ENCODE results near the gene CHST12.
"Not testable (repeated sequence)": the region's sequence is repeated elsewhere in the genome, so short reads cannot be mapped to it uniquely, and the experiment has no call there.

The CHST12 gene

DNA sequence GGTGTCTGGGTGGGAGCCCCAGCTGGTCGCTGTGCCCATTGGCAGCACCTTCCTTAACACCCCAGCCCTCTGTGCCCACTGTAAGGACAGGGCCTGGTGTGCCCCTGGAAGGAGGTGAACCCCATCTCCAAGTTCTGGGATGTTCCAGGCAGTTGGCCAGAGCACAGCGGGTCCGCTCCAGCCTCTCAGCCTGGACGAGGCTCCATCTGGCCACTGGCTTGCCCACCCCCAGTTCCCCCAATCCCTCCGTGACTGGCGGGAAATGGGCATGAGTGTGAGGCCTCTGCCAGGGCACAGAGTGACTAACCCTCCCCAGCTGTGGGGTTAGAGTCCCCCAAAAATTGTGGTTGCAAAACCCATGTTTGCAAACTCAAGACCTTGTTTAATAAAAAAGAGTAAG, 57.2 kb downstream of the CHST12 start:
- no peak for DNase-seq (ENCODE audit: low read depth)

DNA sequence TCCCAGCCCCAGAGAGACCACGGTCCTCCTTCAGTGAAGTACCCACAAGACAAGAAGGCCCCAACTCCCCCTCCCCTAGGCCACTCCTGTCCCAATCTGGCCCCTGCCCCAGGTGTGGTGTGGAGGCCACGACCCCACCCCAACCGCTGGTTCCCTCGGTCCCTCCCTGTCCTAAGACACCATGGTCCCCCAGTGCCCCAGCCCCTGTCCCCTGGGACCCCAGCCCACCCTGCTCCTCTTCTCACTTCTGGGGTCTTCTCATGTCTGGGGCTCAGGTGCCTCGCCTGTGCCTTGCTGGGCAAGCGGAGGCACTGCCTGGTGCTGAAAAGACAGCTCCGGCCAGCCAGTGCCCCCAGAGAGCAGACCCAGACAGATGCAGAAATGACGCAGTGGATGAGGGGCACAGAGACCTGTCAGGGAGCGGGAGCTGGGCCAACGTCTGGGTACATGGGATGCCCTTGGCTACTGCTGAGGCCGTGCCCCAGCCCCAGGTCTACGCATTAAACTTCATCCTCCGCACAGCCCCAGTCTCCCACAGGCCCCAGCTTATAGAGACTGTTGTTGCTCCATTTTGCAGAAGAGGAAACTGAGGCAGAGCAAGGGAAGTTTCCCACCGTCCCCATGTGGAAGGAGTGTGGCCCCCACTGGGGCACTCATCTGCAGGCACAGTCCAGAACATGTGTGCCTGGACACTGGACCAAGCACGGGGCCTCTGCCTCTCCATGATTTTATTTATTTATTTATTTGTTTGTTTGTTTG, 58.0 kb downstream of the CHST12 start:
- no peak for DNase-seq (ENCODE audit: low read depth)

DNA sequence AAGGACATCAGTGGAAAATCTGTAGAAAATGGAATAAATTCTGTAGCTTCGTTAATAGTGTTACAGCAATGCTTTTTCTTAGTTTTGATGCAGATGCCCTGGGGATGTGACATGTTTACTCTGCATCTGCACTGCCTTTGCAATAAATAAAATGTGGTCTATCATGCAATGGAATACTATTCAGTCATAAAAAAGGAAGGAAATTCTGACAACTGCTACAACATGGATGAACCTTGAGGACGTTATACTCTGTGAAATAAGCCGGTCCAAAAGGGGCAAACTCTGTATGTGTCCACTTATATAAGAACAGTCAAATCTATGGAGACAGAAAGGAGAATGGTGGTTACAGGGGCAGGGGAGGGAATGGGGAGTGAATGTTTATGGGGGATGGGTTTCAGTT, 59.3 kb downstream of the CHST12 start:
- no peak for DNase-seq (ENCODE audit: low read depth)

DNA sequence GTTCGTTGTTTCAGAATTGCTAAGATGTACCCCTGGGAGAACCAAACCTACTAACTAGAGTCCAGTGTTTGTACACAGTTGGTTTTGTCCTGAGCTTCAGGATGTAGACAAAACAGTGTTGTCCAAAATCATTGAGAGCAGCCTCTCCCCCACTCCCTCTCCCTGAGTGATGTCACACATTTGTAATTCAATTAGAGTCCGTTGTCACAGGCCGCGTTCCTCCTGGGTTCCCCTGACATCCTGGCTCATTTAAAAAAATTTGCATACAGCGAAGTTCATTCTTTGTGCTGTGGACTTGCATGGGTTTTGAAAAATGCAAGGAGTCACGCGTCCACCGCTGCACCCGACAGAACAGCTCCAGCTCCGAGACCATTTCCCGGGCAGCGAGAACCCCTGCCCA, 62.5 kb downstream of the CHST12 start:
- DNase-seq (ENCODE audit: low read depth): no peak

DNA sequence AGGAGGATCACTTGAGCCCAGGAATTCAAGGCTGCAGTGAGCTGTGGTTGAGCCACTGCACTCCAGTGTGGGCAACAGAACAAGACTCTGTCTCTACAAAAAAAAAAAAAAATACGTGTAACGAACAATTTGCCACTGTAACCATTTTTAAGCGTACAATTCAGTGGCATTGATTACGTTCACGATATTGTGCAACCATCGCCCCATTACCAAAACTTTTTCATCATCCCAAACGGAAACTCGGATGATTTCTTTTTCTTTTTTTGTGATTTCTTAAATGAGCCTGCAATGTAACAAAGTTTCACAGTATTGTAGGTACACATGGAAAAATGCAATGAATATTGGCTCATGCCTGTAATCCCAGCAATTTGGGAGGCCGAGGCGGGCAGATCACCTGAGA, 63.3 kb downstream of the CHST12 start:
- no peak for DNase-seq (ENCODE audit: low read depth)

DNA sequence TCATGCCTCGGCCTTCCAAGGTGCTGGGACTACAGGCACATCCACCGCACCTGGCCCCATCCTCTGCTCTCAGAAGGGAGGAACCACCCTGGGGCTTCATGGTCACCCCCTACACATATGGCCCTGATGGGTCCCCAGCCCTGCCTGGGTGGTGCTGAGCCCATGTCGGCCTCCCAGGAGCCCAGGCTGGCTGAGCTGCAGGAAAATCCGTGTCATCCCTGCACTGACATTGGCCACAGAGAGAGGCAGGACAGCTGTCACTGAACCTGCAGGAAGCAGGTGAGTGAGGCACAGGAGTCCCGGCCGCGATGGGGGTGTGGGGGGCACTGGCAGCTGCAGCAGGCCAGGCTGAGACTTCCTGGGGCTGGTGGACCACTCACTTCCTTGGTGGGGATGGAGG, 64.8 kb downstream of the CHST12 start:
- DNase-seq (ENCODE audit: low read depth): no peak

DNA sequence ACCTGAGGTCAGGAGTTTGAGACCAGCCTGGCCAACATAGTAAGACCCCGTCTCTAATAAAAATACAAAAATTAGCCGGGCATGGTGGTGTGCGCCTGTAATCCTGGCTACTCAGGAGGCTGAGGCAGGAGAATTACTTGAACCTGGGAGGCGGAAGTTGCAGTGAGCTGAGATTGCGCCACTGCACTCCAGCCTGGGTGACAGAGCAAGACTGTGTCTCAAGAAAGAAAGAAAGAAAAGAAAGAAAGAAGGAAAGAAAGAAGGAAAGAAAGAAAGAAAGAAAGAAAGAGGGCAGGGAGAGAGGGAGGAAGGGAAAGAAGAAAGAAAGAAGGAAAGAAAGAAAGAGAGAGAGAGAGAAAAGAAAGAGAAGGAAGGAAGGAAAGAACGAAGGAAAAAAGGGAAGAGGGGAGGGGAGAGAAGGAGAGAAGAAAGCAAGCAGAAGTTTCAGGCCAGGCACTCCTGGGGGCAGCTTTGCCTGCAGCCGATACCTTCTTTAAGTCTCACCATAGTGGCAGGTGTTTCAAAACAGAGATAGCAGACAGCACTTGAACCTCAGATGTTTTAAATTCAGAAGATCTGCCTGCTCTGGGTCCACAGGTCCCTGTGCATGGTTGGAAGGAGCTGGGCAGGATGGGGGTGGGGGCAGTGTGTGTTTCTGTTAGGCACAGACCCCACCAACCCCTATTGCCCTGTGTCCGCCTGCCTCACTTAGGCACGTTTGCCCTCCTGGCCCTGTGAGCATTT, 66.2 kb downstream of the CHST12 start:
- DNase-seq (ENCODE audit: low read depth): not testable (repeated sequence)

DNA sequence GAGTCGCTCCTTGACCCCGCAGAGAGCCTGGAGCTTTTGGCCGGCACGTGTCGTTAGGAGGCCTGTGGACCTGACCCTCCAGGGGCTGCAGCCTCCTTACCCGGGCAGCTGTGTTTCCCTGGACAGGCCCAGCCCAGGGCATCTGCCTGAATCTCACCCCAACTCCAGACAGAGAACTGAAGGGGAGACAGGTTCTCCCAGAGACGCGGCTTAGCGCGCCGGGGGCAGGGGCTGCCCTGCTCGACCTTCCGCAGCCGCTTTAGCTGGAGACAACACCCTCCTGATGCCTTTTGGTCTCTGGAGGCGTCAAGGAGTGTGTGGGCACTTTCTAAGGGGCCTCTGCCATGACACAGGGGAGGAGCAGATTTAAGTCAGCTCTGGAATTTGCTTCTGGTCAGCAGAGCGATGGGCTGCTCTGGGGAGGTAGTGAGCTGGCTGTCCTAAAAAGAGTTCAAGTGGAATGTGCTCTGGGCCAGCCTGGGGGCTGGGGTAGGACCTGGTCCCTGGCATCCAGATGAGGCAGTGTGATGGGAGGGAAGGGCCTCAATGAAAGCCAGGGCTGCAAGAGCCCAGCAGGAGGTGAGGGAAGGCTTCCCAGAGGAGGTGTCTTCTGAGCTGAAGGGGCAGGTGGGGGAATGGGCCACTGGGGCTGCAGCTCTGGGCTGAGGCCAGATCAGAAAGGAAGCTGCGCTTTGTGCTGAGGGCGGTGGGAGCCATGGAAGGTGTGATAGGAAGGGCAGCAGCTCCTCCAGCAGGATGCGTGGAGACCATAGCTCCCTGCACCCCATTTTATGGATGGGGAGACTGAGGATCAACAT, 67.0 kb downstream of the CHST12 start:
- no peak for DNase-seq (ENCODE audit: low read depth)

DNA sequence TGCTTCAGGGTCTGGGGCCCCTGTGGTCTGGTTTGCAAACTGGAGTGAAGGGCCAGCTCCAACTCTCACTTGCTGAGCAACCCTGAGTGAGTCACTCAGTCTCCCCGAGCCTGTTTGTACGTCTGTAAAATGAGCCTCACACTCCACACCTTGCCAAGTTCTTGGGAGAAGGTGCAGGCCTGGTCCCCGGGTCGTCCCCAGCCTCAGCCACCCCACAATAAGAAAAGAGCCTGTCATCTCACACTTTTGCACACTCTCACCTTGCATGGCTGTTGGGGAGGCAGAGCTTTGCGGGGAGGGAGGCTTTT, 67.6 kb downstream of the CHST12 start:
- DNase-seq (ENCODE audit: low read depth): no peak

DNA sequence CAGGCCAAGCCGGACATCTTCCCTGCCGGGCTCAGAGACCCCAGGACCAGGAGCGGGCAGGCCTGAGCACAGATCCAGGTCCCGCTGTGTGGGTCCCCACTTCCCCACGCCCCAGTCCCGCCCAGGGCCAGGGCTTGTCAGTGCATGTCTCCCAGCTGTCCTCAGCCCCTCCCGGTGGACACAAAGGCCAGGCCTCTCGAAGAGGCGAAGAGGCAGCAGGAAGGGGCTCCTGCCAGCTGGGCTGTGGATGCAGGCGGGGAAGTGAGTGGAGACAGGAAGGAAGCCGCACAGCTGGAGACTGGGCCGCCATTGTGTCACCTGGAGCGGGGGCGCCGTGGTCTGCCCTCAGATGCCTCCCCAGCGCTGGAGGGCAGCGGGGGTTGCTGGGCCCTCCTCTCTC, 68.0 kb downstream of the CHST12 start:
- no peak for DNase-seq (ENCODE audit: low read depth)

DNA sequence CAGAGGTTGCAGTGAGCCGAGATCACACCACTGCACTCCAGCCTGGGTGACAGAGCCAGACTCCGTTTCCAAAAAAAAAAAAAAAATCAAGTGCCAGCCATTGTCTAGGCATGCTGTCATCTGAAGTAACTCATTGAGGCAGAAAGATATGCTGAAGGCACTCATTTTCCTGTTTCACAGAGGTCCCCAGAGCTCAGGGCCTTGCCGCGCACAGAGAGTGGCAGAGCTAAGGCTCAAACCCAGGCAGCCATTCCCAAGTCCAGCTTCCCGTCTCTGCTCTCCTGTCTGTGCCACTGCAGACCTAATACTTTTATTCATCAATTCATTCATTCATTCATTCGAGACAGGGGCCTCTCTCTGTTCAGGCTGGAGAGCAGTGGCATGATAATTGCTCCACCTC, 69.3 kb downstream of the CHST12 start:
- DNase-seq (ENCODE audit: low read depth): no peak

DNA sequence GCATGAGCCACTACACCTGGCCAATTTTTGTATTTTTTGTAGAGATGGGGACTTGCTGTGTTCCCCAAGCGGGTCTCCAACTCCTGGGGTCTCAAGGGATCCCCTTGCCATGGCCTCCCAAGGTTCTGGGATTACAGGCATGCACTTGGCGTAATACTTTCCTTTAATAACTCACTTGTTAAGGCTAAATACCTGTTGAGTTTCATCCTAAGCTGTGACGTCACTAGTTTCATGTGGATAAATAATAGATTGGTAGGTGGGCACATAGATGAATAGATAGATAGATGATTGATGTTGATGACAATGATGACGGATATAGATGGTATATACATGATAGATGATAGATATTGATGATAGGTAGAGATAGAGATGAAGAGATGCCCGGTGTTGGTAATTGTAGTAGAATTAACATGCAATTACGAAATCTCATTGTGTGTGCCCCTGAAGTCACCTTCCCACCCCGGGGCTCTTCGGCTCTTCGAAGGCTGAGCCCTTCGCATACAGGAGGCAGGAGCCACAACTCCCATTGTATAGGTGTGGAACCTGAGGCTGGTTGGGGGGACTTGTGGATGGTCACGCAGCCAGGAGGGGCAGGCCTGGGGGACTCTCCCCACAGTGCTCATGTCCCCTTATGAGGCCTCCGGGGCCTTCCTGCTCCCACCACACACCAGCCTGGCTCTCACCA, 70.2 kb downstream of the CHST12 start:
- DNase-seq (ENCODE audit: low read depth): no peak

DNA sequence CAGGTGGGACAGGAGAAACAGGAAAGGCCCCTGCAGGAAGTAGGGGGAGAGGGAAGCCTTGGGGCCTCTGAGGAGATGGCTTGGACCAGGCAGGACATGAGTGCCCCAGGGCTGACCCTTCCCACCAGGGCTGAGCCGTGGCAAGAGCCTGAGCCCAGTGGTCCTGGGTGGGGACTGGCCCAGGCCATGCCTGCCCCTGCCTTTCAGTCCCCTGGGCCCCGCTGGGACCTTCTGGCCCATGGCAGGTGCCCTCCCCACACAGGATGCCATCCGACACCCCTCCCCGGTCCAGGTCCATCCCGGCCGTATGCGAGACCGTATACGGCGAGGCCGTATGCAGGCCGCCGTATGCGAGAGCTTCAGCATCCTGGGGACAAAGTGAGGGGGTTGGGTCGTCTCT, 70.8 kb downstream of the CHST12 start:
- DNase-seq (ENCODE audit: low read depth): no peak

DNA sequence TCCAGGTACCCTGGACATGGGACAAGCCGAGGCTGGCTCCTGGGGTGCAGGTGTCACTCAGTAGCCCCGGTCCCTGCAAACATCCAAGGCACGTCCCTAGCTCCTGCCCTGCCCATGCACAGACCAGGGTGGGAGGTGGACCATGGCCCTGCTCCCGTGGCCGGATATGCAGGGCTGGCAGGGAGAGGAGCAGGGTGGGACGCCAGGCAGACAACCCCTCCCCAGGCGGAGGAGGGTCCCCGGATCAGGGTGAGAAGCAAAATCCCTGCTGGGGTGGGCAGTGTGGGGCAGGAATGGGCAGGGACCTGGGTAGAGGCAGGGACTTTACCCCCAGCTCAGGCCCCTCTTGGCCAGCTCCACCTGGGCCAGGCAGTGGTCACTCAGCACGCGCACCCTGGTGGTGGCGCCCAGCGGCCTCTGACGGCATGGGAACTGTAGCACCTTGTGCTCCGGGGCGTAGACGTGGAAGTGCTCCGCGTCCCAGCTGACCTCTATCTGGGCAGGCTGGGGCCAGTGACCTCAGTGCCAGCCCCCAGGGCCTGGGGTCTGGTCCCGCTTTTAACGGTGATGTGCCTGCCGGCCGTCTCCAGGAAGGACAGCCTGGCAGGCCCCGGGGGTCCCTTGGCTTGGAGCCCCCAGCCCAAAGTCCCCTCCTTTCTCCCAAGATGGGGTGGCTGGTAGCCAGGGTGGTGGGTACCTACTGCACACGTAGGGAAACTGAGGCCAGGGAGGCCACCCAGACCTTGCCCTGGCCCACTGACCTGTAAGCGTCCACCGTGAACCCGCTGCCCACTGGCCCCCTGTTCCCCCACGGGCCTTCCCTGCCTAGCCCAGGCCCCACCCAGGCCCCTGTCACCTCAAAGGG, 71.6 kb downstream of the CHST12 start:
- no peak for DNase-seq (ENCODE audit: low read depth)

DNA sequence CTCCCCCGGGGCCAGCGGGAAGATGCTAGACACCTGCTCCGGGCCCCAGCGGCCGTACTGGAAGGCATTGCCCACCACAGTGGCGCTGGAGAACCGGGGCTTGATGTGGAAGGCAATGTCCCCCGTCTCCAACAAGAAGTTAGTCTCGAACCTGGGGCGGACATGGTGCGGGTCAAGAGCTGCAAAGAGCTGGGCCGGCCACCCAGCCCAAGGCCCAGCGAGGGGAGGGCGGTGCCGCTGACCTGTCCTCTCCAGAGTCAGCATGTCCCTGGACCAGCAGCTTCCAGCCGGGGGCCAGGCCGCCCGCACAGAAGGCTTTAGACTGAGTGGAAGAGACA, 72.2 kb downstream of the CHST12 start:
- DNase-seq (ENCODE audit: low read depth): no peak

DNA sequence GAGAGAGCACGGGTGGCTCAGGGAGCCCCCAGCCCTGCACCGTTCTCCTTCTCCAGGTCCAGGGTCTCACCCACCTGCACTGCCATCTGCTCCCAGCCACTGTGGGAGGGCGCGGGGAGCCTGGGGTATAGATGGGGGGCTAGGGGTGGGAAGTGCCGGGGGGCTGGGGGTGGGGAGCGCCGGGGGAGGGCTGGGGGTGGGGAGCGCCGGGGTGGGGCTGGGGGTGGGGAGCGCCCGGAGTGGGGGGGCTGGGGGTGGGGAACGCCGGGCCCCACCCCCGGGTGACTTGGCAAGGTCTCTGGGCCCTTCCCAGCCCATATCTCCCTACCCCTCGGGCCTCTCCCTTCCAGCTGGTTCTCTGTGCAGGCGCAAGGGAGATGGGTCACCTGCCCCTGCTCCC, 72.9 kb downstream of the CHST12 start, which contains the start of gene GRIFIN:
Gene GRIFIN, minus strand, starts transcription at position 101 of the 400 bp plus-strand sequence. Its CDS starts 15 bp downstream, at position 86.
- no peak for DNase-seq (ENCODE audit: low read depth)

DNA sequence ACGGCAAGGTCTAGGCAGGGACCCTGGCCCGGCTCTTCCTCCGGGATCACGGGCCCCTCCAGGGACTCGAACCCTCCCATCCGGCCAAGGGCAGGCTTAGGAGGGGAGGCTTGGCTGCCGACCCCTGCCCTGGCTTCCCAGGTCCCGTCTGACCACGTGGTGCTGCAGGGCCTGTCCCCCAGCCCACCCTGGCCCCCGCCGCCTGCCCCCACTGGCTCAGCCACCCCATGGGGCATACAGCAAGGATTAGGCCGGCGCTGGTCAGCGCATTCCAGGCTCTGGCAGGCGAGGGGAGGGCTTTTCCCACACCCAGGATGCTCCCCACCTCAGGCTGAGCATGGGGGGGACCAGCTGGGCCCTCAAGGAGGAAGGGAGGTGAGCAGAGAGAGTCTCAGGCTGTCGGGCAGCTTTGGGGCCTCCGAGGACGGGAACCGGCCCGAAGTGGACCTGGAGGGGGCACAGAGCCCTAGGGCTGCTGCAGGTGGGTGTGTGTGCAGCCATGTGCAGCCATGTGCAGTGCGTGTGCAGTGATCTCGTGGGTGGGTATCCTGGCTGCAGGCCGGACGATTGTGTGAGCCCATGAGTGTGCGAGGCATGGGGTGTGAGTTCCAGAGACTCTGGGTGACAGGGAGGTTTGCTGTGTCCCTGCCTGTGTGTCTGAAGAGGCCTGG, 73.5 kb downstream of the CHST12 start:
- no peak for DNase-seq (ENCODE audit: low read depth)

DNA sequence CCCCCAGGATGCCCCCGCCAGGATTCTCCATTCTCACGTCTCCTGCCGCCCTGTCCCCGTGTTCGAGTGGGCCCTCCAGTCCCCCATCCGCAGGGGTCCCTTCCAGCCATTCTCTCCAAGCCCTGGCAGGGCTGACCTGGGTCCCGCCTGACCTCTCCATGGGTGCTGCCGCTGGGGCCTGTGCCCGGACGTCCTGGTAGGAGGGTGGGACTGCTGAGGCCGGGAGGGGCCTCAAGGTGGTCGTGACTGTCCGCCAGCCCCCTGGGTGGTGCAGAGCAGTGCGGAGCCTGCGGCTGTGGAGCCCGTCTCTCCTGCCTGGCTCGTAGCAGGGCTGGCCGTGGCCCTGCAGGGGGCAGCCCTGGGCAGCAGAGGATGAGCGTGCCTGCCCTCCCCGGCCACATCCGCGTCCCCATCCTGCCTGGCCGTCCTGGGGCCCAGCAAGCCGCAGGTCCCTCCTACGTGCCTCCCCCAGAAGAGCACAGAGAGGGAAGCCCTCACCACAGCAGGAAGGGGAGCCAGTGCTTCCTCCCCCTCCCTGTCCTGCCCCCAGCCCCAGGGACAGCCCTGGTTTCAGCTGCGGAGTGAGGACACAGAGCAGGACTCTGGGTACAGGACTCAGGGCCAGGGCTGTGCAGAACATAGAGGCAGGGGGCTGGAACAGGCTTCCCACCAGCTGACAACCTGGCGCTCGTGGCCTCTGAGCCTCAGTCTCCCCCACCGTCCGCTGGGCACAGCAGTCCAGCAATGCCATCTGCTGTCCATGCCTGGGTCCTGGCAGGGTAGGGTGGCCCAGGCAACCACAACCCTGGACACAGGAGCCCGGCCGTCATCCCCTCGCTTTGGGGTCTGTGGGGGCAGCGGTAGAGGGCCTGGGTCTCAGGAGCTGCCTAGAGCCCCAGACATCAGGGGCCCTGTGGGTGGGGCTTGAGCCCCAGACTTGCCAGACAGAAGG, 74.3 kb downstream of the CHST12 start:
- no peak for DNase-seq (ENCODE audit: low read depth)

DNA sequence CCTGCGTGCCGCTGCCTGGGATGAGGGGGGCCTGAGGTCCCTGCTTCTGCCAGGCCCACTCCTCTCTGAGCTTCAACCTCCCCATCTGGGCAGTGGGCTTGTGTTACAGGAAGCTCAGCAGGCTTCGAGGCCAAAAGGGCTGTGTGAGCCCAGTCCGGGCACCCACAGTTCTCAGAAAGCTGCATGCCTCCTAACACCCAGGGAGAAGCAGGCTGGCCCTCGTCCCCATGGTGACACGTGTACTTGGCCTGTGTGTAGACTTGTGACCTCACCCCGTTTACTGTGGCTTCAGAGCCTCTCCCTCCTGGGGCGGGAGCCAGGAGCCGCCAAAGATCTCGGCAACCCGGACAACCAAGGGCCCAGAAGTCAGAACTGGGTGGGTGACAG, 75.0 kb downstream of the CHST12 start:
- peak; percentile 59 for DNase-seq (ENCODE audit: low read depth)

DNA sequence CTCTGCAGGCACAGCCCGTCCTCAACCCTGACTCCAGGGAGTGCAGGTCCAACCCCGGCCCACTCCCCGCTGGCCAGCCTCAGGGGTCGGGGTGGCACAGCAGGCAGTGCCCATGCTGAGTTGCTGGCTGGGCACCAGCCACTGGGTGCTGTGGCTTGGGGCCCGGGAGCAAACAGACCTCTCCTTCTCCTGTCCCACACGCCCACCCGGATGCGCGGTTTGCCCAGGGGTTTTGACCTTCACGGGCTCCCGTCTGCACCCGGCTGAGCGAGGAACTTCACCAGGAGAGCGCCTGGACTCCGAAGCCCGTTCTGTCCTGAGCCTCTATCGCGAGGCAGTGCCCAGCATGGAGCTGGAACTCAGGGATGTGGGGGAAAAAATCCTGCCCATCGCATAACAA, 75.4 kb downstream of the CHST12 start:
- no peak for DNase-seq (ENCODE audit: low read depth)

Data from GM04503 (cell line).